ENCODE data around the gene TUBA3E.
A peak's percentile ranks its signal among the peaks of the same experiment; 100 is the strongest.
"Not testable (repeated sequence)": the region's sequence is repeated elsewhere in the genome, so short reads cannot be mapped to it uniquely, and the experiment has no call there.

Gene TUBA3E

DNA sequence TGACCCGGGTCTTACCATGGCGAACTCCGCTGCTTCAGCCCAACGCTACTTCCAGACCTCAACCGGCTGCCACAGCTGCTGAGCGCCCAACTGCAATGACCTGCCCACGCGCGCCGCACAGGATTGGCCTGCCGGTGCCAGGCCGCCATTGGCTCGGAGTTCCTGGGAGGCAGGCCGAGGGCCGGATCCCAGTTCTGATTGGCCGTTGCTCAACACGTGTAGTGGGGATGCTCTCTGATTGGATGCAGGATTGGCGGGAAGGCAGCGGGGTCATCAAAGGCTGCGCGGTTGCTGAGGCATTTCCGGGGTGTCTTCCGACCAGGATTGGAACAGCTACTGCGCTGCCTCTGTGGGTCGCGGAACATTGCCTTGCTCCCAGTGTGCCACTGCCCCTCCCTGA is at the start of gene TUBA3E:
Gene TUBA3E, minus strand, starts transcription at position 97 of the 400 bp plus-strand sequence. Its CDS starts 79 bp downstream, at position 18.
- DNase-seq: no peak

DNA sequence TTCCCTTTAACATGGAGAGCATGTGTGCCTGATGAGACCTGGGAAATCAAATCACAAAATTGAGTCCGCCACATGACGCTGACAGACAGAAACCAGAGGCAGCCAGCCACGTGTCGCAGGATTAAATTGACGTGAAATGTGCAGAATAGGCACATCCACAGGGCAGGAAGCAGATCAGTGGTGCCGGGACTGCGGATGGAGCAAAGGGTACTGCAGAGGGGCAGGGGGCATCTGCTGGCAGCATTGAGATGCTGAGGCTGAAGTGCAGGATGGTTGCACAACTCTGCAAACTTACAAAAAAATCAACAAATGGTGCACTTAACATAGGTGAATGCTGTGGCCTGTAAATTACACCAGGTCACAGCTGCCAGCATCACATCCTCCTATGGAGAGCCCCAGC is 48.2 kb upstream of the TUBA3E start:
- no peak for DNase-seq

DNA sequence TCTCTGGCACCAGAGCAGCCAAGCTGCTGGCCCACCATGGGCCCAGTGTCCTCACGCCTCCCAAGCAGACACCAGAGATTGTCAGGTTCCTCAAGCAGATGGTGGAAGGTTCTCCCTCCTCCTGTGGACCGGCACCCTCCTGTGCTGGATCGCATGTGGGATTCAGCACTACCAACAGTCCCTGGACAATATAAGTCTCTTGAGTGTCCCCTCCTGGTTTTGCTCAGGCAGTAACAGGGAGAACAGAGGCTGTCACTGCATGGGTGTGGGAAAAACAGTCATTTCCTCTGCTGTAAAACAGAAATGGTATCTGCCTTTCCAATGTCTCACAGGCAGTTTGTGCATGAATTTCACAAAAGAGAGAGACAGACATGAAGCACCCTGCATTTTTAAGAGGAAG is 47.7 kb upstream of the TUBA3E start:
- DNase-seq: no peak

DNA sequence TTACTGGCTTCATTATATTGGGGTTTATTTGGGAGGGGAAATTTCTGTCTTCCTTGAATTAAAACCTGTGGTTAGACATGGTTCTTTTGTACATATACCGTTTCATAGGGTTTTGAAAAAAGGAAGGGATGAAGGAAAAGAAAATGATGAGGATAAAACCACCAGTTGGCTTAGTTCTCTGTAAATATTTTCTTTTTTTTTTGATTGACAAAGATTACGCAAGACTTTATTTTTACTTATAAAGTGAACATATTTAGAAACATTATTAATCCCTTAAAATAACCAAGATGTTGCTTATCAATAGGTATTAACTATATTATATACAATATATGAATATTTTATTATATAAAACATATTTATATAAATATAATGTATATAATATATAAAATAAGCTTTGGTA is 45.1 kb upstream of the TUBA3E start:
- DNase-seq: no peak

DNA sequence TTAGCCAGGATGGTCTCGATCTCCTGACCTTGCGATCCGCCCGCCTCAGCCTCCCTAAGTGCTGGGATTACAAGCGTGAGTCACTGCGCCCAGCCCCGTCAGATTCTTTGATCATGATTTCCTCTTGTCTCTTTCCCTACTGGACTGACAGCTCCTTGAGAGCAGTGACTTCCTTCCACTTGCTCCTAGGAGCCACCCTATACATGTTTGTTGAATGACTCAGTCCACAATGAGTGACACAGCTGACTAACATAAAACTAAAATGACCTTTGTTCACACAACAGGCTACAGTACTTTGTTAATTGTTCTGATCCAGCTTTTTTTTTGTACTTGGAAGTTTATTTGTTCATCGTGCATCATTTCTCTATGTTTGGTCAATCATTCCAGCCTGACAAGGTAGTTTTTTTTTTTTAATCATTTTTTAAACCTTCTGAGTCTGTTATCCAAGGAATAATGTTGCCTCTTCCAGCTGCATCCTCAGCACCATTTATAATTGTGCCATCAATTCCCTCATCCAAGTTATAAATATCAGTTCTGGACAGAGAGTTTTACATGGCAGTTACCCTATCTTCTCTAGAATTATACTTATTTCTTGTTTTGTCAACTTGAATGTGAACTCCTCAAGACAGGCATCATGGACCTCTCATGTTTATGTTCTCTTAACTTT is 42.9 kb upstream of the TUBA3E start:
- no peak for DNase-seq

DNA sequence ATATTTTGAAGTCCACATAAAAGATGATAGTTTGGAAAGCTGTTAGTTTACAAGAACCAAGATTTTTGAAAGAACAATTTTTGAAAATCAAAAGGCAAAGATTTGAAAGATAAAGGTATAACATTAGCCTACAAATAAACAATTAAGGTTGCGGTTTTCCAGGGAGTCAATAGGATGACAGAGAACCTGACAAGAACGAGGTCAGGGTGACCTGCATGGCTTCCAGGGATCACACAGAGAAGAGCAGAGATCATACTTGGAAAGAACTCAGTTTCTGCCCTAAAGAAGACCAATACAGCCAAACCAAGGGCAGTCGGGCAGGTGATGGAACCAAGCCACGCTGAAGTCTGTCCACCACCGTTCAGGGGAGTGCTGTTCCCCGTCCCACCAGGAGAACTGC is 41.3 kb upstream of the TUBA3E start:
- not testable (repeated sequence) for DNase-seq

DNA sequence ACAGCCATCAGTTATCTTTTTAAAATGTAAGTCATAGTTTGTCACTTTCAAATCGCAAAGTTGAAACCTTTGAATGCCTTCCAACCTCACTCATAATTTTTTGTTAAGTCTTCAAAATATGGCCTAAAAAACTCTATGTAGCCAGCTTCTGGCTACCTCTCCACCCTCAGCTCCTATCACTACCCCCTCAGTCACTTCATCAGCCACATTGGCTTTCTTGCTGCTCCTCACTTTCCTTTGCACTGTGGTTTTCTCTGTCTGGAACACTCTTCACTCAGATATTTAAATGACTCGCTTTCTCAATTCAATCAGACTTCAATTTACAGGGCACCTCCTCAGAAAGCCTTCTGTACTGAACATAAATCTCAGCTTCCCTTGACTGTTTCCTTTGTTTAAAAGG is 34.8 kb upstream of the TUBA3E start:
- not testable (repeated sequence) for DNase-seq

DNA sequence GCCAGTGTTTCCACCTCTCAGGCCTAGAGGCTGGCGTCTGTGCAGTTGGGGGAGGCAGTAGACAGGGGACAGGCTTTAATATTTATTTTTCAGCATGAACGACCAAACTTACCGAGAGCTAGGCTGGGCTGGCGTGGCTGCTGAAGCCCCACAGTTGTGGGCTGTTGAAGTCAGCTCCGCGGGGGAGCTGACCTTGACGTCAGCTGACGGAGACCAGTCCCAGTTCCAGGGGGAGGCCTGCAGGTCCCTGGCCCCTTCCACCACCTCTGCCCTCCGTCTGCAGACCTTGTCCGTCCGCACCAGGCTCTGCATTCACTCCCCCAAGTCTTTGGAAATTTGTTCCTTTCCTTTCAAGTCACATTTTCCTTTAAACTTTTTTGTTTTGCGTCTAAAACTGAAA is 33.4 kb upstream of the TUBA3E start:
- DNase-seq: no peak

DNA sequence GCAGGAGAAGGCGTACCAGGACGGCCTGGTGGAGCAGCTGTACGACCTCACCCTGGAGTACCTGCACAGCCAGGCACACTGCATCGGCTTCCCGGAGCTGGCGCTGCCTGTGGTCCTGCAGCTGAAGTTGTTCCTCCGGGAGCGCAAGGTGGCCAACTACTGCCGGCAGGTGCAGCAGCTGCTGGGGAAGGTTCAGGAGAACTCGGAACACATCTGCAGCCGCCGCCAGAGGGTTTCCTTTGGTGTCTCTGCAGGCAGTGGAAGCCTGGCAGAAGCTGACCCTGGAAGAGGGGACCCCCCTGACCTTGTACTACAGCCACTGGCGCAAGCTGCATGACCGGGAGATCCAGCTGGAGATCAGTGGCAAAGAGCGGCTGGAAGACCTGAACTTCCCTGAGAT is 32.7 kb upstream of the TUBA3E start:
- DNase-seq: not testable (repeated sequence)

DNA sequence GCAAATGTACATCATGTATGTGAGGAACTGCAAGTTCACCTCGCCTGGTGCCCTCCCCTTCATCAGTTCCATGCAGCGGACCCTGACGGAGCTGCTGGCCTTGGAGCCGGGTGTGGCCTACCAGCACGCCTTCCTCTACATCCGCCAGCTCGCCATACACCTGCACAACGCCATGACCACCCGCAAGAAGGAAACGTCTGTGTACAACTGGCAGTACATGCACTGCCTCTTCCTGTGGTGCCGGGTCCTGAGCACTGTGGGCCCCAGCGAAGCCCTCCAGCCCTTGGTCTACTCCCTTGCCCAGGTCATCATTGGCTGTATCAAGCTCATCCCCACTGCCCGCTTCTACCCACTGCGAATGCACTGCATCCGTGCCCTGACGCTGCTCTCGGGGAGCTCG is 32.1 kb upstream of the TUBA3E start:
- DNase-seq: not testable (repeated sequence)

DNA sequence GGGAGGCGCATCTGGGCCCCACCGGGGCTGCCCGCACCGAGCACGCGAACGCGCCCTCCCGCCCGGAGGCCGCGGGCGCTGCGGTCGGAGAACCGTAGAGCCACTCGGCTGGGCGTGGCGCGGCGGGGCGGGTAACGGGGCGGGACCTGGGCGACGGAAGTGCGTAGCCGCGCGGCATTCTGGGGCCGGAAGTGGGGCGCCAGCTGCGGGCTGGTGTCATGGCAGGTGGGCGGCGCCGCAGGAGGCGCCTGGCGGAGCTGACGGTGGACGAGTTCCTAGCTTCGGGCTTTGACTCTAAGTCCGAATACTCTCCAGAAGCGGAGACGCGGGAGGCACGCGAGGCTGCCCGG is 30.9 kb upstream of the TUBA3E start:
- peak; percentile 3 for DNase-seq

DNA sequence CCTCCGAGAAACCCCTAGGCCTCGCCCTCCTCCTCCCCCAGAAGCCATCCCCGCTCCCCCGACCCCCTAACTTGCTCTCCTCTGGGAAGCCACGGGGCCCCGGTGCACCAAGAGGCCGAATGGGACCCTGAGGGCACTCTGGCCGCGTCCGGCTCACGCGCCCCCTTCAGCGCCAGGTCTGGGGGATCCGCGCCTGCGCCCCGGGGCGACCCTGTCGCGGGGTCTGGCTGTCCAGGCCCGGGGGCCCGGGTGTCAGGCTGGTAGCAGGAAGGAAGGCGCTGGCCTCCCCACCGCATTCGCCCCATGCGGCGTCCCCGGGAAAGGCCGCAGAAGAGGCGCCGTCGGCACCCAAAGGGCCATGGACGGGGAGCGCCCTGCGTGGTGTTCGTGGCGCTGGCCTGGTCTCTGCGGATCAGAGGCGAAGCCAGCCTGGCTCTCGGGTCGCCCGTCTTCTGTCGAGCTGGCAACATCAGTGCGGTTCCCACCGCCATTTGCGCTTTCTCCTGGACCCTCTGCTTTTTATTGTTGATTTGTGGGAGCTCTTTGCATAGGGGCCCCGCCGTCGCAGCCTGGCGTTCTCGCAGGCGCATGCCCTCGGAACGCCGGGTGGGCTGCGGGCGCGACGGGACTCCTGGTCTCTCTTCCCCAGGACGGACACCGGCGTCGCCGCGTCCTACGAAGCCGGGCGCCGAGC is 30.4 kb upstream of the TUBA3E start:
- not testable (repeated sequence) for DNase-seq

DNA sequence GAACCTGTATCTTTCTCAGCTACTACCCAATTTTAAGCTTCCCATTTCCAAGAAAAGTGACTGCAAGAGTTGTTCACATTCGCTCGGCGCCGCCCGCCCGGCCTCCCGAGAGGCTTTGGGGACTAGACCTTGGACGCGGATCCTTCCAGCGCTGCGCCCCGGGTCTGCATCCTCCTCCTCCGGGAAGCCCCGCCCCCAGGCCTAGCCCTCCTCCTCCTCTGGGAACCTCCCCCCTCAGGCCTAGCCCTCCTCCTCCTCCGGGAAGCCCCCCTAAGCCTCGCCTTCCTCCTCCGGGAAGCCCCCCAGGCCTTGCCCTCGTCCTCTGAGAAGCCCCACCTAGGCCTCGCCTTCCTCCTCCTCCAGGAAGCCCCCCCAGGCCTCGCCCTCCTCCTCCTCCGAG is 29.8 kb upstream of the TUBA3E start:
- not testable (repeated sequence) for DNase-seq

DNA sequence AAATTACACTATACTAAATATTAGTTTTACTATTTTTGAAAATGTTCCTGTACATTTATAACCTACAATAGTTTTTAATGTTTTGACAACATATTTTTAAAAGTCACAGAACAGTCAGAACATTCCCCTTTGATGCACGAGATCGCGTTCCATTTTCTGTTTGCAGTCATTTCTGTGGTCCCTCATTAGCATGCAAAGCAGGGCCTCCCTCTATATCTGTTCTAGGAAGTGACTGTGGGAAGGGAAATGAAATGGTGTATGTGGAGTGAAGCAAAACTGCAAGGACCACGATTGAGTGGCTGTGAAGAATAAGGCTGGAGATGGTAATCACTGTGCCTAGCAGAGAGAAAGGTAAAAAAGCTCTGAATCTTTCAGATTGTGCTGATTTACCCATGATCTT is 24.3 kb upstream of the TUBA3E start:
- DNase-seq: not testable (repeated sequence)

DNA sequence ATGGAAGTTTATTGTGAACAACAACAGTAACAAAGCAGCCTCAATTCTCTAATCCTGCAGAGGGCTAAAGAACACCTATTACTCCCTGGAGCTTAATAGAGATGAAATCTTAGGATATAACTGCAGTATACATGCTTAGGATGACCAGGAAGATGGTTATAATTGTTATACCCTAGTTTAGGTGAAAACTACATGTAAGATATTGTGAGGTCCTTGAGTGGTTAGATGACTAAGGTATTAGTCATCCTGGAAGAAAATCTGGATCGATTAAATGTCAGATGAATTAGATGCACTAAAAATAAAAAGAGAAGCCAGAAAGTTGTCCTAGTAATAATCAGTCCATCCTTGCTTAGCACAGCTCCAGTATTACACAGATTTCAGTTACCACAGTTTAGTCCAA is 22.3 kb upstream of the TUBA3E start:
- DNase-seq: not testable (repeated sequence)

DNA sequence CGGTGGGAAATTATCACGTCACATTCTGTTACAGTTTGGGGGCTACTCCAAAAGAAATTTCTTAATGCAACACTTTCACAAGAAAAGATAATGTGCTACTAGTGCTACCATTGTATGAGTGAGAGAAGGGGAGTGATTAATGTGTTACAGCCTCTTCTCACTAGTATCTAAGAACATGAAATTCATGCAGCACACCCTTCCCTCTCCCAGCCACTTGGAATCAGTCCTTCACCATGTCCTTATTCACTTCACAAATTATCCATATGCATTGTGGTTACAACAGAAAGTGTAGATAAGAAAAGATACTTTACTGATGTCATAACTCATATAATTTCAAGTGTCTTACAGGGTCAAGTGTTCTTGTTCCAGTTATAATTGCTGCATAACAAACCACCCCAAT is 20.9 kb upstream of the TUBA3E start:
- not testable (repeated sequence) for DNase-seq

DNA sequence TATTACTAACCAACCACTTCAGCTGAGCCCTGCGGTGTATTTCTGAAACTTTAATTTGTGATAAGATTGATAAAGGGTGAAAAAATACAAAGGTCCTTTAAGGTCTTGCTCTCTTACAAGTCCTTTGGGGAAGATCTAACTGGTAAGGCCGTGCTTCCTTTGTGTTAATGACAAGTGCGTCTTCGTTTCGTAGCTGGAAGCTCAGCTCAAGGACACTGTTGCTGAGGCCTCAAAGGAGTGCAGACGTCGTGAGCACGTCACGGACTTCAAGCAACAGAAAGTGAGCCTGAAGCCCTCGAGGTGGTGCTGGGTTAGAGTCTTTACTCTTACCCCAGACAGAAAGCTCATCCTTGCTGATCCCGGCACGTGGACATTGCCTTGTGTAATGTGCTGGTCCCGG is 8.8 kb upstream of the TUBA3E start:
- not testable (repeated sequence) for DNase-seq

DNA sequence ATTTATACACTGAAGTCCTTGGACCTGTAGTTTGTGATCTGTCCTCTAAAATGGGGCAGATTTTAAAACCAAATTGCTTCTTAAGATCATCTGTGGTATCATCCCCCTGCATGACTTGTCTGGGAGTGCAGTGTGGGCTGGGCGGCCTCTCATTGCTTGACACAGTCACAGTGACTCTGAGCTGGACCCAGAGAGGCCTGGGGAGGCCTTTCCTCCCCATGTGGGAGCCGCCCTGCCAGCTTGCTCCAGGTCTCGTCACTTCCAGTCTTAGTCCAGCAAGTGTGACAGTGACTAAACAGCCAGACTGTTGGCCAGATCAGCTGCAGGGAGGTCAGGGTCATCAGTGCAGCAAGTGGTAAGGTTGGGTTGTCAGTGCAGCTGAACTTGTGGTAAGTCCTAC is 4.9 kb upstream of the TUBA3E start:
- not testable (repeated sequence) for DNase-seq

DNA sequence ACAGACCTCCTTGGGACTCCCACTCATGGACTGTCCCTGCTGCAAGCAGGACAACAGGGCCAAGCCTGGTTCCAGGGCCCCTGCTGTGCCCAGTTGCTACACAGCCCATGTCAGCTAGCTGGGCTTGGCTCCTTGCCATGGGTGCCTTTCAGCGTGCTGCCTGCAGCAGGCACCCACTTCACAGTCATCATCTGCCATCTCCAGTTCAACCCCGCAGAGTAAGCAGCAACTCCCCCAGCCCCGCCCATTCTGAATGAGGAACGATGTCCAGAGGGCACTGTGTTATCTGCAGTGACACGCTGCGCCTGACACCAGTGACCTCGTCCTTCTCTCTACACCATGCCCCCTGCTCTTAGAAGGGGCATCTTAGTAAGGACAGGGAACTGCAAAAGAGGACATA is 4.3 kb upstream of the TUBA3E start:
- DNase-seq: peak; percentile 10

DNA sequence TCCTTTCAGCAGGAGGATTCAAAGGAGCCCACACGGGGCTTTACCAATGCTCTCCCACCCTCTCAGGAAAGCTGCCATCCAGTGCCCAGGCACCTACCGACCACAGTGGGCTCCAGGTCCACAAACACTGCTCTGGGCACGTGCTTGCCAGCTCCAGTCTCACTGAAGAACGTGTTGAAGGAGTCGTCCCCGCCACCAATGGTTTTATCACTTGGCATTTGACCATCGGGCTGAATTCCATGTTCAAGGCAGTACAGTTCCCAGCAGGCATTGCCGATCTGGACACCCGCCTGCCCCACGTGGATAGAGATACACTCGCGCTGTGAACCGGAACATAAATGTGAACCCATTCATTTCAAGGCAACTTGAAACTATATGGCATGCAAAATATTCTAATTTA is 2.2 kb downstream of the TUBA3E start:
- DNase-seq: not testable (repeated sequence)

DNA sequence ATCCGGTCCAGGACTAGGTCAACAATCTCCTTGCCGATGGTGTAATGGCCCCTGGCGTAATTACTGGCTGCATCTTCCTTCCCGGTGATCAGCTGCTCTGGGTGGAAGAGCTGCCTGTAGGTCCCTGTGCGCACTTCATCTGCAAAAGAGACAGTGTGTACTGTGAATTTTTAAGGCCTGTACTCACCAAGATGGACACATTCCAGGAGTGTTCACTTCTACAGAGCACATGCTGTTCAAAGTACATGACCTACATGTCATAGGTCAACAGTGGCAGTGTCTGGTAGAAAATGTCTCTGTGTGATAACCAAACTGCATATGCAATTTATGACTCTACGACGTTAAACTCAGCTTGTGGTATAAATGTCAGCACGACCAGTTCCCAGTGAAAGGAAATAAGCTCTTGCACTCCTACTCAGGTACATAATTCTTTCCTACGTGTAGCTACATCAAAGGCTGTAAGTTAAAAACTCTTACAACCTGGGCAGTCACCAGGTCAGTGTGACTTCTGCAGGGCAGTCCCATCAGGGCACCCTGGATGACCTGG is 3.1 kb downstream of the TUBA3E start:
- DNase-seq: not testable (repeated sequence)

DNA sequence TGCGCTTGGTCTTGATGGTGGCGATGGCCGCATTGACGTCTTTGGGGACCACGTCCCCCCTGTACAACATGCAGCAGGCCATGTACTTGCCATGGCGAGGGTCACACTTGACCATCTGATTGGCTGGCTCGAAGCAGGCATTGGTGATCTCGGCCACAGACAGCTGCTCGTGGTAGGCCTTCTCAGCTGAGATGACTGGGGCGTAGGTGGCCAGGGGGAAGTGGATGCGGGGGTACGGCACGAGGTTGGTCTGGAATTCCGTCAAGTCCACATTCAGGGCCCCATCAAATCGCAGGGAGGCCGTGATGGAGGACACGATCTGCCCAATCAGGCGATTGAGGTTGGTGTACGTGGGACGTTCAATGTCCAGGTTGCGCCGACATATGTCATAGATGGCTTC is 4.4 kb downstream of the TUBA3E start:
- DNase-seq: not testable (repeated sequence)

DNA sequence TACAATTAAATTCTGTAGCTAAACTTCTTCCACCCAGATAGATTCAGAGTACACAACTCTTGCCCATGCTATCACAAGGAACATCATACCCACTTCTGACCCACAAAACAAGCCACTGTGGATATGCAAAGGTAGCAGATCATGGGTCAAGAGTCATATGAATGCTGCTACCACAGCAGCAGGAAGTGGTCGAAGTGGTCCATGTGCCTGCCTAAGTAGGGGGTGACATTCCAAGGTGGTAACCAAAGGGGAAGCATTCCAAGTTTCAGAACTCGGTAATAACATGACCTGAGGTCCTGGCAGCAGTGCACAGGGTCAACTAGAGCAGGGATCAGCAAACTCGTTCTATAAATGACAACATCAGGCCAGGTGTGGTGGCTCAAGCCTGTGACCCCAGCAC is 5.8 kb downstream of the TUBA3E start:
- not testable (repeated sequence) for DNase-seq

DNA sequence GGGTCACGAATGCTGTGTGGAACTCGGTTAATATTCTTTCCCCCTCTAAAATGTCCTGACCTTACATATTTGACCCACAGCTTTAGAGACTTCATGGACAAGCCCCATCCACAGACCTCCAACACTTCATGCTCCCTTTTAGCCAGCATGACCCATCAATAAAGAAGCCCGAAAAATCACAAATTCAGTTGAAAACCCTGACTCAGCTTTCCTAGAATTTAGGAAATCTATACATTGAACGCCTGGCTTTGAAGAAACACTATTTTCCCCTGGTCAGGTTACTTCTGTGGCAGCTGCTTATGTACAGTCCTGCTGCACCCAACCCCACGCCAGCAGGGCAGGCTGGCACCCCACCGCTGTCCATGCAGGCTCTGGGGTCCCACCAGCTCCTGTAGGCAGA is 6.9 kb downstream of the TUBA3E start:
- not testable (repeated sequence) for DNase-seq

Measured in inflammatory macrophage treated with lipopolysaccharide for 4 hours (primary cell).